IMR-90 (cell line): Measurements from ENCODE around the gene GABRP. TPM values are rescaled to one million over a fixed set of nuclear protein-coding genes. Genes with fewer than 3 reads are reported as not detected.

ENCODE experiments used
- ATAC-seq: fragments of 200-7000 bp; cut with Tn5 transposase; 2 replicates; pipeline ENCODE4 v1.9.1; 2020; ENCODE audit warnings: low read depth, mild to moderate bottlenecking, moderate library complexity
- BruUV-seq: library from RNA; stranded (reverse); fragments of 400-500 nt; replicated peaks from 2 replicates; lab custom pipeline; 2021; lab: Mats Ljungman, UMichigan
- CTCF ChIA-PET: fragments of 300-600 bp; formaldehyde crosslinking; extraction: SDS; loops from one replicate; lab custom pipeline; 2021; ENCODE audit warnings: antibody characterized with exemption; lab: Yijun Ruan, JAX
- POLR2A ChIA-PET: fragments of 300-600 bp; sonication (Branson Sonifier 250); formaldehyde crosslinking; loops from one replicate; lab custom pipeline; 2022; ENCODE audit warnings: antibody characterized with exemption; ENCODE audit not compliant: unreplicated experiment; lab: Charles Lee
- DNase-seq: peaks from one replicate; pipeline ENCODE4 v3.0.0; 2013
- H2AFZ ChIP-seq: replicated peaks from 2 replicates; pipeline ENCODE3; 2013; ENCODE audit warnings: low read length, mild to moderate bottlenecking; ENCODE audit not compliant: poor library complexity
- H2AK5ac ChIP-seq: 2 replicates; pipeline ENCODE4 v1.6.1; 2013; ENCODE audit warnings: low read depth, low read length, inconsistent platforms
- H2AK9ac ChIP-seq: replicated peaks from 2 replicates; pipeline ENCODE3; 2013; ENCODE audit warnings: mild to moderate bottlenecking, low read depth, low read length, moderate library complexity; ENCODE audit not compliant: poor library complexity
- H2BK120ac ChIP-seq: 2 replicates; pipeline ENCODE4 v1.6.1; 2013; ENCODE audit warnings: low read depth, low read length, inconsistent platforms
- H2BK15ac ChIP-seq: 3 replicates; pipeline ENCODE4 v1.6.1; 2013; ENCODE audit warnings: low read depth, low read length, inconsistent platforms
- H2BK20ac ChIP-seq: 2 replicates; pipeline ENCODE4 v1.6.1; 2013; ENCODE audit warnings: low read depth, mild to moderate bottlenecking, inconsistent platforms, low read length, moderate library complexity
- H2BK5ac ChIP-seq: 2 replicates; pipeline ENCODE4 v1.6.1; 2013; ENCODE audit warnings: mild to moderate bottlenecking, low read depth, low read length, inconsistent platforms; ENCODE audit not compliant: poor library complexity, severe bottlenecking
- H3K14ac ChIP-seq: replicated peaks from 2 replicates; pipeline ENCODE4 v1.6.1; 2013; ENCODE audit warnings: low read depth, low read length, inconsistent platforms
- H3K18ac ChIP-seq: 2 replicates; pipeline ENCODE4 v1.6.1; 2013; ENCODE audit warnings: low read depth, low read length, control low read depth
- H3K23ac ChIP-seq: 2 replicates; pipeline ENCODE4 v1.6.1; 2013; ENCODE audit warnings: low read depth, low read length, inconsistent platforms
- H3K27ac ChIP-seq: 2 replicates; pipeline ENCODE4 v1.5.1; 2013; ENCODE audit warnings: mild to moderate bottlenecking, control low read depth, low read length; ENCODE audit not compliant: insufficient read depth
- H3K27me3 ChIP-seq: 2 replicates; pipeline ENCODE4 v1.6.1; 2013; ENCODE audit warnings: low read length; ENCODE audit not compliant: control insufficient read depth, insufficient read depth
- H3K36me3 ChIP-seq: 2 replicates; pipeline ENCODE4 v1.6.1; 2013; ENCODE audit warnings: low read length, mixed read lengths; ENCODE audit not compliant: control insufficient read depth, insufficient read depth
- H3K4ac ChIP-seq: 2 replicates; pipeline ENCODE4 v1.6.1; 2013; ENCODE audit warnings: low read depth, low read length, inconsistent platforms
- H3K4me1 ChIP-seq: 2 replicates; pipeline ENCODE4 v1.6.1; 2013; ENCODE audit warnings: low read length, mixed read lengths; ENCODE audit not compliant: control insufficient read depth, insufficient read depth
- H3K4me2 ChIP-seq: 2 replicates; pipeline ENCODE4 v1.6.1; 2013; ENCODE audit warnings: low read depth, mild to moderate bottlenecking, control low read depth, low read length, moderate library complexity
- H3K4me3 ChIP-seq: 2 replicates; pipeline ENCODE4 v1.5.1; 2013; ENCODE audit warnings: low read depth, mild to moderate bottlenecking, control low read depth, low read length, moderate library complexity; ENCODE audit not compliant: insufficient read depth
- H3K56ac ChIP-seq: 2 replicates; pipeline ENCODE4 v1.6.1; 2013; ENCODE audit warnings: low read length, inconsistent platforms; ENCODE audit not compliant: insufficient read depth; ENCODE audit errors: extremely low read depth
- H3K79me1 ChIP-seq, 2 experiments: 2 replicates each; pipeline ENCODE4 v1.6.1; 2013; ENCODE audit warnings: low read length in 2 of 2, inconsistent platforms in 1 of 2, low read depth in 1 of 2
- H3K9ac ChIP-seq: 2 replicates; pipeline ENCODE4 v1.6.1; 2013; ENCODE audit warnings: low read depth, low read length, control low read depth
- H3K9me1 ChIP-seq: 2 replicates; pipeline ENCODE4 v1.6.1; 2013; ENCODE audit warnings: low read length, inconsistent platforms; ENCODE audit not compliant: insufficient read depth
- H3K9me3 ChIP-seq: 2 replicates; pipeline ENCODE4 v1.6.1; 2013; ENCODE audit warnings: low read length; ENCODE audit not compliant: control insufficient read depth, insufficient read depth
- H4K20me1 ChIP-seq: 2 replicates; pipeline ENCODE4 v1.6.1; 2013; ENCODE audit warnings: low read length, inconsistent platforms; ENCODE audit not compliant: insufficient read depth
- H4K5ac ChIP-seq: 2 replicates; pipeline ENCODE4 v1.6.1; 2013; ENCODE audit warnings: mild to moderate bottlenecking, low read depth, low read length, control low read depth
- H4K8ac ChIP-seq, 2 experiments: 2 replicates each; pipeline ENCODE4 v1.6.1; 2013; ENCODE audit warnings: low read depth in 2 of 2, low read length in 2 of 2, control low read depth in 1 of 2, inconsistent platforms in 1 of 2
- H4K91ac ChIP-seq: 2 replicates; pipeline ENCODE4 v1.6.1; 2013; ENCODE audit warnings: low read depth, low read length, inconsistent platforms; ENCODE audit not compliant: insufficient read depth
- BHLHE40 ChIP-seq: fragments of 150-350 bp; IDR thresholded peaks from 2 replicates; pipeline ENCODE4 v1.6.1; 2016; ENCODE audit warnings: mild to moderate bottlenecking, low read depth, low read length
- CEBPB ChIP-seq: IDR thresholded peaks from 2 replicates; pipeline ENCODE4 v1.6.1; 2012; ENCODE audit warnings: low read depth, low read length, improper control_type of control experiment
- CHD1 ChIP-seq: IDR thresholded peaks from 2 replicates; pipeline ENCODE4 v1.6.1; 2012; ENCODE audit warnings: low read depth, low read length, improper control_type of control experiment
- FOS ChIP-seq: fragments of 150-350 bp; IDR thresholded peaks from 2 replicates; pipeline ENCODE4 v1.6.1; 2016; ENCODE audit warnings: low read depth, low read length
- MAFK ChIP-seq: IDR thresholded peaks from 2 replicates; pipeline ENCODE4 v1.6.1; 2012; ENCODE audit warnings: low read depth, low read length, improper control_type of control experiment
- MAZ ChIP-seq: IDR thresholded peaks from 2 replicates; pipeline ENCODE4 v1.6.1; 2012; ENCODE audit warnings: low read depth, mild to moderate bottlenecking, low read length, improper control_type of control experiment, moderate library complexity, borderline replicate concordance
- MXI1 ChIP-seq: IDR thresholded peaks from 2 replicates; pipeline ENCODE4 v1.6.1; 2012; ENCODE audit warnings: low read depth, mild to moderate bottlenecking, low read length, moderate library complexity, borderline replicate concordance
- NFE2L2 ChIP-seq: fragments of 150-350 bp; IDR thresholded peaks from 2 replicates; pipeline ENCODE4 v1.6.1; 2016; ENCODE audit warnings: low read depth, mild to moderate bottlenecking, low read length
- POLR2A ChIP-seq: IDR thresholded peaks from 2 replicates; pipeline ENCODE4 v1.6.1; 2012; ENCODE audit warnings: mild to moderate bottlenecking, low read depth, low read length
- RAD21 ChIP-seq: IDR thresholded peaks from 2 replicates; pipeline ENCODE4 v1.6.1; 2012; ENCODE audit warnings: low read length, improper control_type of control experiment
- RCOR1 ChIP-seq: IDR thresholded peaks from 2 replicates; pipeline ENCODE4 v1.6.1; 2012; ENCODE audit warnings: mild to moderate bottlenecking, low read length, improper control_type of control experiment; ENCODE audit not compliant: insufficient replicate concordance
- RFX5 ChIP-seq: IDR thresholded peaks from 2 replicates; pipeline ENCODE4 v1.8.0; 2012; ENCODE audit warnings: low read depth, mild to moderate bottlenecking, low read length, moderate library complexity
- SMC3 ChIP-seq: fragments of 150-350 bp; IDR thresholded peaks from 2 replicates; pipeline ENCODE4 v1.6.1; 2016; ENCODE audit warnings: low read depth, mild to moderate bottlenecking, antibody characterized with exemption, low read length, moderate library complexity
- whole genome bisulfite sequencing, 2 experiments: methylation state at CpG; one replicate each; pipeline versions ENCODE4 v1.1.5 to v1.1.7; 2013; ENCODE audit warnings: missing lambda C conversion rate in 2 of 2; ENCODE audit not compliant: insufficient read length in 1 of 2; ENCODE audit errors: extremely low coverage in 2 of 2; 5-methylcytosine and 5-hydroxymethylcytosine counted together
- dilution Hi-C: fragments of 300-500 bp; cut with HindIII; formaldehyde crosslinking; loops from one replicate; pipeline ENCODE4 v1.14.3; 2018; ENCODE audit warnings: low sequenced_read_pairs; ENCODE audit not compliant: unreplicated experiment
- in situ Hi-C: fragments of 300-500 bp; cut with MboI; formaldehyde crosslinking; loops from 3 replicates; pipeline ENCODE4 v1.14.3; 2019; ENCODE audit warnings: low sequenced_read_pairs, inconsistent platforms, mixed read lengths
- intact Hi-C: fragments of 100-400 bp; cut with micrococcal nuclease; formaldehyde crosslinking; loops from 2 replicates; pipeline ENCODE4 v1.10.0; 2022
- polyA plus RNA-seq, 3 experiments: library from polyadenylated mRNA; depleted of rRNA; stranded (reverse); fragments of >200 nt; gene quantifications; 2 replicates each; pipeline ENCODE4 v1.2.3, GENCODE V29; 2012; ENCODE audit warnings: low replicate concordance in 1 of 3
- total RNA-seq: library from RNA; depleted of rRNA; stranded (reverse); fragments of >200 nt; gene quantifications from 2 replicates; pipeline ENCODE4 v1.2.3, GENCODE V29; 2012
- TF ChIP-seq, protein P1 (sequence below): fragments of 150-350 bp; IDR thresholded peaks from 2 replicates; pipeline ENCODE4 v1.6.1; 2017; ENCODE audit warnings: mild to moderate bottlenecking, antibody characterized with exemption, low read length, low read depth
- TF ChIP-seq, protein P2 (sequence below): fragments of 150-350 bp; IDR thresholded peaks from 2 replicates; pipeline ENCODE4 v1.6.1; 2016; ENCODE audit warnings: low read depth, mild to moderate bottlenecking, low read length, moderate library complexity, borderline replicate concordance
- TF ChIP-seq, protein P3 (sequence below): conservative IDR thresholded peaks from 2 replicates; pipeline ENCODE4 v1.5.1; 2012; ENCODE audit warnings: mild to moderate bottlenecking, low read depth, low read length, improper control_type of control experiment

GABRP gene
- total and polyA plus RNA-seq, 2 of the 4 experiments (the other 2 are of a cell fraction) = not detected

DNA sequence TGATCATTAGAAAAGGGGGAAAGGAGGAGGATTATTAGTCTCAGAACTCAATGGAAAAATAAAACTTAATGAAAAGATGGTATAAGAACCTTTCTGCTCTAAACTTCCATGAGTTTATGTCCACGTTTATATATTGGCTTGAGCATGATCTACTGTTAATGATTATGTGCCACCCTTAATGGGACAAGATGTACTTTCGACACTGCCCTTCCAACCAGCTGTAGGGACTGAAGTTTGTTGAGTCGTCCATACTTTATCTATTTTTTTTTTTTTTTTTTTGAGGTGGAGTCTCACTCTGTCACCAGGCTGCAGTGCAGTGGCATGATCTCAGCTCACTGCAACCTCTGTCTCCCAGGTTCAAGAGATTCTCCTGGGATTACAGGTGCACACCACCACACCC is 25.0 kb upstream of the GABRP start:
- H2BK20ac ChIP-seq = no peak overlapping the region
- no peaks in the 10 kb centered on the region for H3K36me3 ChIP-seq
- H3K4me2 ChIP-seq = no peak overlapping the region
- H3K23ac ChIP-seq = no peak overlapping the region
- H3K9me3 ChIP-seq = no peaks in the 10 kb centered on the region
- no peak overlapping the region for H4K8ac ChIP-seq
- ATAC-seq (no peak), DNase-seq (no peak)
- H4K20me1 ChIP-seq = no peaks in the 10 kb centered on the region
- CTCF ChIA-PET = no interaction called here
- no peak overlapping the region for H4K5ac ChIP-seq
- H3K9ac ChIP-seq = no peak overlapping the region
- no TSS peak for BruUV-seq
- H3K14ac ChIP-seq = no peak overlapping the region
- intact Hi-C loops = no loop called here
- H3K27ac ChIP-seq = no peak overlapping the region
- H3K27me3 ChIP-seq = peaks cover 10% of the 10 kb centered on the region
- H2BK5ac ChIP-seq = no peak overlapping the region
- POLR2A ChIA-PET = no interaction called here
- no CpG with 5 or more reads among the region's 3 CpGs for WGBS, 2 experiments
- no peak overlapping the region for H3K18ac ChIP-seq
- no peaks in the 10 kb centered on the region for H3K79me1 ChIP-seq
- no peak overlapping the region for H2AK9ac ChIP-seq
- no peak overlapping the region for H2BK15ac ChIP-seq
- H2AK5ac ChIP-seq = no peak overlapping the region
- no peak overlapping the region for H3K4ac ChIP-seq
- no peak overlapping the region for H2AFZ ChIP-seq
- 0 out of 2 replicates have a peak, but pooled peaks cover 2% of the 10 kb centered on the region for H3K4me1 ChIP-seq
- in situ Hi-C loops = no loop called here
- no peak overlapping the region for H3K4me3 ChIP-seq
- dilution Hi-C loops = no loop called here
- no peak for TF ChIP-seq POLR2A
- no peak for TF ChIP-seq RAD21
- no peak for TF ChIP-seq MXI1
- TF ChIP-seq, protein P1, sequence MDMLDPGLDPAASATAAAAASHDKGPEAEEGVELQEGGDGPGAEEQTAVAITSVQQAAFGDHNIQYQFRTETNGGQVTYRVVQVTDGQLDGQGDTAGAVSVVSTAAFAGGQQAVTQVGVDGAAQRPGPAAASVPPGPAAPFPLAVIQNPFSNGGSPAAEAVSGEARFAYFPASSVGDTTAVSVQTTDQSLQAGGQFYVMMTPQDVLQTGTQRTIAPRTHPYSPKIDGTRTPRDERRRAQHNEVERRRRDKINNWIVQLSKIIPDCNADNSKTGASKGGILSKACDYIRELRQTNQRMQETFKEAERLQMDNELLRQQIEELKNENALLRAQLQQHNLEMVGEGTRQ = no peak
- no peak for TF ChIP-seq SMC3
- no peak for TF ChIP-seq CEBPB
- no peak for TF ChIP-seq MAZ
- TF ChIP-seq, protein P2, sequence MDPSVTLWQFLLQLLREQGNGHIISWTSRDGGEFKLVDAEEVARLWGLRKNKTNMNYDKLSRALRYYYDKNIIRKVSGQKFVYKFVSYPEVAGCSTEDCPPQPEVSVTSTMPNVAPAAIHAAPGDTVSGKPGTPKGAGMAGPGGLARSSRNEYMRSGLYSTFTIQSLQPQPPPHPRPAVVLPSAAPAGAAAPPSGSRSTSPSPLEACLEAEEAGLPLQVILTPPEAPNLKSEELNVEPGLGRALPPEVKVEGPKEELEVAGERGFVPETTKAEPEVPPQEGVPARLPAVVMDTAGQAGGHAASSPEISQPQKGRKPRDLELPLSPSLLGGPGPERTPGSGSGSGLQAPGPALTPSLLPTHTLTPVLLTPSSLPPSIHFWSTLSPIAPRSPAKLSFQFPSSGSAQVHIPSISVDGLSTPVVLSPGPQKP = no peak
- TF ChIP-seq FOS = no peak
- TF ChIP-seq CHD1 = no peak
- TF ChIP-seq RFX5 = no peak
- TF ChIP-seq, protein P3, sequence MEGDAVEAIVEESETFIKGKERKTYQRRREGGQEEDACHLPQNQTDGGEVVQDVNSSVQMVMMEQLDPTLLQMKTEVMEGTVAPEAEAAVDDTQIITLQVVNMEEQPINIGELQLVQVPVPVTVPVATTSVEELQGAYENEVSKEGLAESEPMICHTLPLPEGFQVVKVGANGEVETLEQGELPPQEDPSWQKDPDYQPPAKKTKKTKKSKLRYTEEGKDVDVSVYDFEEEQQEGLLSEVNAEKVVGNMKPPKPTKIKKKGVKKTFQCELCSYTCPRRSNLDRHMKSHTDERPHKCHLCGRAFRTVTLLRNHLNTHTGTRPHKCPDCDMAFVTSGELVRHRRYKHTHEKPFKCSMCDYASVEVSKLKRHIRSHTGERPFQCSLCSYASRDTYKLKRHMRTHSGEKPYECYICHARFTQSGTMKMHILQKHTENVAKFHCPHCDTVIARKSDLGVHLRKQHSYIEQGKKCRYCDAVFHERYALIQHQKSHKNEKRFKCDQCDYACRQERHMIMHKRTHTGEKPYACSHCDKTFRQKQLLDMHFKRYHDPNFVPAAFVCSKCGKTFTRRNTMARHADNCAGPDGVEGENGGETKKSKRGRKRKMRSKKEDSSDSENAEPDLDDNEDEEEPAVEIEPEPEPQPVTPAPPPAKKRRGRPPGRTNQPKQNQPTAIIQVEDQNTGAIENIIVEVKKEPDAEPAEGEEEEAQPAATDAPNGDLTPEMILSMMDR = no peak
- no peak for TF ChIP-seq MAFK
- no peak for TF ChIP-seq RCOR1
- no peak for TF ChIP-seq BHLHE40
- no peak for TF ChIP-seq NFE2L2
- H3K56ac ChIP-seq = no peak overlapping the region
- no peaks in the 10 kb centered on the region for H3K9me1 ChIP-seq
- no peak overlapping the region for H4K91ac ChIP-seq
- no peak overlapping the region for H2BK120ac ChIP-seq
